ENCODE results near the gene FOXA1. TPM values are rescaled to one million over a fixed set of nuclear protein-coding genes. Genes with fewer than 3 reads are reported as not detected.
A peak's percentile ranks its signal among the peaks of the same experiment; 100 is the strongest.

FOXA1 gene
- total RNA-seq, 1 donor from 2014 or later, result 51.0 TPM

DNA sequence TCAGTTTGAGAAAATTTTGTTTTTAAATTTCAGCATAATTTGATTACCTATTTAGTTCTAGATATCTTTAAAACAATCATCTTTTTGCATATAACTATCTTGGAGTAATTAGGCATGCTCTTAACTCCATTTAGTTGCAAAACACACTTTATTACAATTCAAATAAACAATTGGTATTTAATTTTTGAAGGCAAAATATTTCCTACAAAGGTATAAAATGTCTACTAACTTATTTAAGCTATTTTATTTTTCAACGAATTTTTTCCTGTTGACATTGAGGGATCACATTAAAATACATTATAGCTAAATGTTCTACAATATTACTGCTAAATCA, 8.3 kb downstream of the FOXA1 start:
- no peak for DNase-seq (ENCODE audit: extremely low spot score, unreplicated experiment)
- Mint-ChIP-seq H3K27ac (no peak overlapping the region), H3K4me3 (peak overlapping the region; percentile 85), H3K4me1 (ENCODE audit: unreplicated experiment) (peaks cover 12% of the 10 kb centered on the region), H3K36me3 (peaks cover 20% of the 10 kb centered on the region), H3K9me3 (no peaks in the 10 kb centered on the region), H3K27me3 (peaks cover 87% of the 10 kb centered on the region)
- TF ChIP-seq CTCF (conservative IDR thresholded peaks at IDR 0.05), result no peak

DNA sequence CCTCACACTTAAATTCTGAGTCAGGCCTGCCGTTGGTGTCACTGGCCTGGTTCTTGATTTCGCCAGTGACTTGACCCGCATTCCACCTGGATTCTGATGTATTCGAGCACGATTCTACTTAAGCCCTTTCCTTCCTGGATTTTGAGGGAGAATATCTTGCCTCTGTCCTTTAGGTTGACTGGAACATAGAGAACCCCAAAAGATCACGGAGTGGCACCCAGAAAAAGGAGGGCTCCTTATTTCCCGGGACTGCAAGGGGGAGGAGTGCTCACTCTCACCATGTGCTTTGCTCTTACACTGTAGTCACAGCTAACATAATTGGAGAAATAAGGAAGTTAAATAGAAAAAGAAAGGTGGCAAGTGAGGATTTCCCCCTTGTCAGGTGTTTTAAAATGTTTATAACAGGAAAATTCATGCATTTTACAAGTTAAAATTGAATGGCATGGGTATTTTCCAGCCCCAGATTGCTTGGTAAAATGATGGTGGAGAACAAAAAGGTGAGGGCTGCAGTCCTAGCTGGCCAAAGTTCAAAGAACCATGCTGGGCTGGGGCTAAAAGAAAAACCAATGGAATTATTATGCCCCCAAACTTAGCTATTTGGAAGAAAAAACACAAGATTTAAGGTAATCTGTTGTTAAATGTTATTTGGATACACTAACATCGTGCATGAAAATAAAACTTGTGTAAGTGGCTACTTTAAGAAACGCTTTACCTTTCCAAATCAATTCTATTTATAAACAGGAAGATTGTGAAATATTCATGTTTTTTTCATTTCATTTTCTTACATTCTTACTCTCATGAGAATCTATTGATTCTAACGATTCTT, 8.9 kb downstream of the FOXA1 start:
- Mint-ChIP-seq H3K4me3 (peak overlapping the region; percentile 85), H3K4me1 (ENCODE audit: unreplicated experiment) (peaks cover 12% of the 10 kb centered on the region)
- no peak for DNase-seq (ENCODE audit: extremely low spot score, unreplicated experiment)

GRCh38 chr14:37585101-37585511, 9.9 kb downstream of the FOXA1 start:
- Mint-ChIP-seq H3K27me3 (peaks cover 89% of the 10 kb centered on the region), H3K4me3 (peak overlapping the region; percentile 69), H3K9me3 (no peaks in the 10 kb centered on the region), H3K36me3 (peaks cover 12% of the 10 kb centered on the region), H3K4me1 (ENCODE audit: unreplicated experiment) (peaks cover 12% of the 10 kb centered on the region), H3K27ac (peak overlapping the region; percentile 85)
- no peak for TF ChIP-seq CTCF (conservative IDR thresholded peaks at IDR 0.05)
- DNase-seq (ENCODE audit: extremely low spot score, unreplicated experiment), result no peak

More for the DNA sequence above, 8.9 kb downstream of the FOXA1 start:
- Mint-ChIP-seq H3K27me3 (peaks cover 89% of the 10 kb centered on the region), H3K36me3 (peaks cover 18% of the 10 kb centered on the region), H3K27ac (peak overlapping the region; percentile 85), H3K9me3 (no peaks in the 10 kb centered on the region)
- TF ChIP-seq CTCF (conservative IDR thresholded peaks at IDR 0.05), result no peak

- no peak for DNase-seq (ENCODE audit: extremely low spot score, unreplicated experiment)
- peaks cover 11% of the 10 kb centered on the region for H3K36me3 Mint-ChIP-seq
- no peak for TF ChIP-seq CTCF (conservative IDR thresholded peaks at IDR 0.05)
- peak overlapping the region; percentile 85 for H3K27ac Mint-ChIP-seq
- no peaks in the 10 kb centered on the region for H3K9me3 Mint-ChIP-seq
- H3K4me3 Mint-ChIP-seq, result peak overlapping the region; percentile 77
- peaks cover 11% of the 10 kb centered on the region for H3K4me1 Mint-ChIP-seq (ENCODE audit: unreplicated experiment)
- H3K27me3 Mint-ChIP-seq, result peaks cover 91% of the 10 kb centered on the region
Measured at GRCh38 chr14:37584211-37585100, 10.6 kb downstream of the FOXA1 start.

GRCh38 chr14:37583358-37584210, 11.5 kb downstream of the FOXA1 start:
- peaks cover 4% of the 10 kb centered on the region for H3K4me1 Mint-ChIP-seq (ENCODE audit: unreplicated experiment)
- no peak for TF ChIP-seq CTCF (conservative IDR thresholded peaks at IDR 0.05)
- H3K27ac Mint-ChIP-seq, result no peak overlapping the region
- no peaks in the 10 kb centered on the region for H3K9me3 Mint-ChIP-seq
- H3K36me3 Mint-ChIP-seq, result peaks cover 2% of the 10 kb centered on the region
- DNase-seq (ENCODE audit: extremely low spot score, unreplicated experiment), result no peak
- H3K4me3 Mint-ChIP-seq, result peak overlapping the region; percentile 74
- H3K27me3 Mint-ChIP-seq, result peaks cover 89% of the 10 kb centered on the region
